HG02623 (cell line): ENCODE results near the gene PDPK1.

Experiments used
- ATAC-seq: cut with Tn5 transposase; IDR thresholded peaks from one replicate; pipeline ENCODE4 v1.9.1; 2021; ENCODE audit warnings: moderate library complexity; ENCODE audit not compliant: unreplicated experiment

The PDPK1 gene

DNA sequence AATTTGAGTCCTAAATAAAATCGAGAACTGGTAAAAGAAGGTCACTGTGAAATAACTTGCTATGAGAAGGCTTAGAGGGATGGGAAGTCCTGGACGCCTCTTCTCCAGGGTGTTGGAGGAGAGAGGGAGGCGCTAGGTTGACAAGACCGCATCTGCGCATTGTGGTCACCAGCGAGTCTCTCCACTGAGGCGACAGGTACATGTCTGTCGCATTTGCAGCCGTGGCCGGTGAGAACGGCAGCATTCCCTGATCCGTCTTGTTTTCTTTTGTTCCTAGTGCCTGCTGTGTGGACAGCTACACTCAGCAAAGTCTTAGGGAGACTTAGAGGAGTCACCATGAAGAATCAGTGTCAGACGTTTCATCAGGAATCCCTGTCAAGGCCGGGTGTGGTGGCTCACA, 32.1 kb upstream of the PDPK1 start:
- no peak for ATAC-seq

DNA sequence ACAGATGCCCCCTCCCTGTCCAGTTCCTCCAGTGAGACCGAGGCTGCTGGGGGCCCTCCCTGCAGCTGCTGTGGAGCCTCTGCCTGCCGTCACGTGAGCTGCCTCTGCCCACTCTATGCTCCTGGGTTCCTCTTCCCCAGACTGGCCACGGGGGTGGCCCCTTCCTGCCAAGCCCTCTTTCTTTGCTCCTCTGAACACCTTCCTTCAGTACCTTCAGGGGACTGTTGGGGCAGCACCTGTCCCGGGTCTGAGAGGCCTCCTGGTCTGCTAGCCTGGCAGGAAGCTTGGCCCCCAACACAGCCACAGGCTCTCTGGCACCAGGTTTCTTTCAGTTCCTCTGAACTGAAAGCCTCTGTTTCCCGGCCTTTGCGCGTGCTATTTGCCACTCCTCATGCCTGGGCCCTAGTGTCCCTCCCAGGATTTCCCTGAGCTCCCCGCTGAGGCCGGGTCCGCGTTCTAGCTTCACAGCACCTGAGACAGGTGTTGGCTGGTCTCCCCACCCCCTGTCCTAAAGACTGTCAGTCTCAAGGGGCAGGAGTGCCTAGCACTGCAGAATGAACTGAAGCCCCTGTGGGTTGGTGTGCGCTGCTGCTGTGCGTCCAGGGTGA, 30.7 kb upstream of the PDPK1 start:
- no peak for ATAC-seq

DNA sequence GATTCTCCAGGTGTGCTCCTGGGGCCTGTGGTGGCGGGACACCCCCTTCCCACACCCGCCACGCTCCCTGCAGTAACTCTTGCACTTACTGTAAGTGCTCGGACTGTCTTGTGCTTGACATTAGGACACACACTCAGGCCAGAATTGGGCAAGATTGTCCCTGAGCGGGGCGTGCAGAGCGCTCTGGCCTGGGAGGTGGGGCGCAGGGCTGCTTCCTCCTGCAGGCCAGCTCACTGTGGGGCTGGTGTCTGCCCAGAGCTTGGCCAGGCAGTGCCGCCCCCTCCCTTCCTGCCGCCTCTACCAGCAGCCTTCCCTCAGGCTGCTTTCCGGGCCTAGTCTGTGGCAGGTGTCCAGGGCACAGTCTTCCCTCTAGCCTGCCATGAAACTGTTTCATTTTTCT, 30.2 kb upstream of the PDPK1 start:
- no peak for ATAC-seq

DNA sequence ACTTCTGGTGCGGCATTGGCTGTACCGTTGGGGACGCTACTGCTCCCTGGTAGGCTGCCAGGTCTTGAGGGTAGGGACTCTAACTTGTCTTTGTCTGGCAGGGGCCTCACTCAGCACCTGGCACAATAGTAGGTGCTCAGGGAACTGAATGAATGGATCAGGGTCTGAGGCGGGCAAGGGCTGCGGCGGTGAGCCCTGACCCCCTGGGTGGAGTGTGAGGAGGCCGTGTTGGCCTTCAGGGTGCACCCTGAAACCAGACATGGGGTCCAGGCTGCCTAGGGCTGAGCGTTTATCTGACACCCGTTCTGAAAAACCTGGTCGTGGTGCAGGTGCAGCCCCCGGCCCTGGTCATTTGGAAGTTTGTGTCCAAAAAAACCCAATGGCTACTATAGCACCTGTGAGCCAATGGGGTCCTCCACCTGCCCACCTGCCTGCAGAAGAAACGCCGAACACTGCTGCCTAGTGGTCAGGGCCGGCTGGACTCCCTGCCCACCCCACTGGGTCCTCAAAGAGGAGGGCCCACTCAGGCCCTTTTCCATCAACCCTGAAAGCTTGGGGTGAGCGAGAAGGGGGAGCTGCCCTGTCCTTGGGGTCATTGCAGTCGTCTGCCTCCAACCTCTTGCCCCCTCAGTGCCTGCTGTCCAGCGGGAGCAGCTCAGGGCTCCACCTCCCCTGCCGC, 29.0 kb upstream of the PDPK1 start:
- ATAC-seq = no peak

DNA sequence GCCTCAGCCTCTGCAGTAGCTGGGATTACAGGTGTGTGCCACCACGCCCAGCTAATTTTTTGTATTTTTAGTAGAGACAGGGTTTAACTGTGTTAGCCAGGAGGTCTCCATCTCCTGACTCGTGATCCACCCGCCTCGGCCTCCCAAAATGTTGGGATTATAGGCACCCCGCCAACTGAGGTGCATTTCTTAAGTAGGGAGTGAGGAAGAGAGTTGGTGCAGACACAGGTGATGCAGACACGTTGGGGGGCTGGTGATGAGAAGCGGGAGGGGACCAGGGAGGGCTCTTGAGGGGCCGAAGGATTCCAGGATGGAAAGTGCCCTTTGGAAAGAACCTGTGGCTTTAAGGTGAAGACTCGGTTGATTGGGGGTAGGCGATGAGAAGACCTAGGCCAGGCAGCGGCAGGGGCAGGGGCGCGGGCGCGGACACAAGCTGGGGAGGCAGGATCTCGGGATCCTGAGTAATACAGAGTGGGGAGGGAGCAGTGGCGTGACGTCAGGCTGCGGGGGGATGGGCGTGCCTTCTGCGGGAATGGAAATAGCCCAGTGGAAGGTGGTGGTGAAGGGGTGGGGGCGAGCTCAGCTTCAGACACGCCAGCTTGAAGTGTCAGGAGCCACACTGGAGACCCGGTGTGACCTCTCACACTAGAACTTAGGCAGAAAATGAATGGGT, 26.6 kb upstream of the PDPK1 start:
- ATAC-seq = no peak

DNA sequence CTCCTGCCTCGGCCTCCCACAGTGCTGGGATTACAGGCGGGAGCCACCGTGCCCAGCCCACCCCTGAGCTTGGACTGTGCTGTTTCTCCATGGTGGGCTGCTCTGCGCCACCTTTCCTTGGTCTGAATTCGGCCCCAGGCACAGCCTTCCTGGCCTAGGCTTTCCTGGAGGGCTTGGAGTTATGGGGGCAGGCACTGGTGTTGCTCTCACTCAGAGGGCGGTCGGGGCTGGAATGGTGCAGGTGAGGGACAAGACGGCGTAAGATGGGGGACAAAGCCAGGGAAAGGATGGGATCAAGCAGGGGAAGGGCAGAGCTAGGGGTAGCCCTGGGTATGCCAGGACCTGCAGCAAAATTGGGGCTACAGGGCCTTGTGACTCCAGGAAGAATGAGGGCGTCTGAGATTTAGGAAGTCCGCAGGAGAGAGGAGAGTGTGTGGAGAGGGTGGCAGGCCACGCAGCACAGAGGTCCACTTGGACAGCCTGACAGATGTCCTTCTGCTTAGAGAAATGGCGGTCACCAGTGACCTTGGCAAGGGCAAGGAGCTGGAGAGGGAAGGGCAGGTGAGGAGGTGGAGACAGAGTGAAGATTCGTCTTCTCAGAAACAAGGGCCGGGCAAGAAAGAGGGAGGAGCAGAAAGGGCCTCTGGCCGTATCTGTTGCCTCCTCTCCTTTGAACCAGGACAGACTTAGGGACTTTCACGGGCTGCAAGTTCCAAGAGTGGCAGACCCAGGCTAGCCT, 25.7 kb upstream of the PDPK1 start:
- no peak for ATAC-seq

DNA sequence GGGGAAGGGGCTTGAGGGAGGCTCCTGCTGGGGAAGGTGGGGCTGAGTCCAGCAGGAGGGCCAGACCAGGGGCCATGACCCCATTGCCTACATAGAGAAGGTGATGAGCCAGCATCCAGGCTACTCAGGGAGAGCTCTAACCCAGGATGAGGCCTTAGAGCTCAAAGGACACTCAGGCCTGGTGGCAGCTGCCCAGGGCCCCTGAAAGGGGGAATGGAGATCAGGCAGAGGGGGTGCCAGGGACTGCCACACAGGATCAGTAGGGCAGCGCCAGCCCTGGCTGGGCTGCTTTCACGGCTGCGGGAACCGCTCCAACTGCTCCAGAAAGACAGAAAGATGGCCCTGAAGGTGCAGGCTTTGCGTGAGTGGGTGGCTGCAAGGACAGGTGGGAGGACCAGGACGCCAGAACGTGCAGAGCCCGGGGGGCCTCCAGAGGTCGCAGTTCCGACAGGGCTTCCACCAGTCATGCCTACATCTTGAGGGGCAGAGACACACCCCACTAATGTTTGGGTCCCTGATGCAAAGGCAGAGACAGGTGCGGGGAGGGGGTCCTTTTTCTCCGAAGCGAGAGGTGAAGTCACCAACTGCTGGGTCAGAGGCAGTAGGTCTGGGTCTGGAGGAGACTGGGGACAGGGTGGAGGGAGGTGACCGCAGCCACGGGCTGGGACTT, 25.0 kb upstream of the PDPK1 start:
- ATAC-seq = no peak

DNA sequence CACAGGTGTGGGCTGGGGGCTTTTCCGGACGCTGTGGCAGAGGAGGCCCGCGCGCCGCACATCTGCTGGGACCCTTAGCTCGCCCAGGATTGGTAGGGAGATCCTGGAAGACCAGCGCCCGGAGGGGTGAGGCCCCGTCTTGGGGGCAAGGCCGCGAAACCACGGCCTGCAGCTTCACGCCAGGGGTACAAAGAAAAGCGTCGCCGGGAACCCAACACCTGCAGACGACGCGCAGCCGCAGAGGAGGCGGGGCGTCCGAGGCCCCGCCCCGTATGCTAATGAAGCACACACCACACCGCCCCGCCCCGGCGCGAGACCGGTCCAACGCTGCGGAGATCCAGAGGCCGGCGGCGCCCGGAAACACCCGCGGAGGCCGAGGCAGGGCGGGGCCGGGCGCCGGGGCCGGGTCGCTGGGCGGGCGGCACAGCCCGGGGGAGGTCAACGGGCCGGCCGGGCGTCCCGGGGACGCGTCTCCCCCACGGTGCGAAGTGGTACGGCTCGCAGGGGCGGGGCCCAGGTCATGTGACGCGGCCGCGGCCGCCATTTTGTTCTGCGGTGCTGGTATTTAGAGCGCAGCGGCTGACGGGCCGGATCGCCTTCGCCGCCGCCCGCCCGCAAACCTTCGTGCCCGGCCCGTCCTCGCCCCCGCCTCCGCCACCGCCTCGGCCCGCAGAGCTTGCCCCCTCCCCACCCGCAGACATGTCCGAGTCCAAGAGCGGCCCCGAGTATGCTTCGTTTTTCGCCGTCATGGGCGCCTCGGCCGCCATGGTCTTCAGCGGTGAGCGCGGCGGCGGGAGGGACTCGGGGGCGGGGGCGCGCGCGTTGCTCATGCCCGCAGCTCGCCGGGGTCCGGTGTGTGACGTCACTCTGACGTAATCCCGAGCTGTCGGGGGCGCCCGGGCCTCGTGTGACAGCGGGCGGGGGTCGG, 24.2 kb upstream of the PDPK1 start, which contains the start of gene ATP6V0C:
Gene ATP6V0C (plus strand): TSS at position 548 of the 928 bp plus-strand sequence. CDS start 152 bp downstream, at position 700.
- peak; percentile 65 for ATAC-seq

DNA sequence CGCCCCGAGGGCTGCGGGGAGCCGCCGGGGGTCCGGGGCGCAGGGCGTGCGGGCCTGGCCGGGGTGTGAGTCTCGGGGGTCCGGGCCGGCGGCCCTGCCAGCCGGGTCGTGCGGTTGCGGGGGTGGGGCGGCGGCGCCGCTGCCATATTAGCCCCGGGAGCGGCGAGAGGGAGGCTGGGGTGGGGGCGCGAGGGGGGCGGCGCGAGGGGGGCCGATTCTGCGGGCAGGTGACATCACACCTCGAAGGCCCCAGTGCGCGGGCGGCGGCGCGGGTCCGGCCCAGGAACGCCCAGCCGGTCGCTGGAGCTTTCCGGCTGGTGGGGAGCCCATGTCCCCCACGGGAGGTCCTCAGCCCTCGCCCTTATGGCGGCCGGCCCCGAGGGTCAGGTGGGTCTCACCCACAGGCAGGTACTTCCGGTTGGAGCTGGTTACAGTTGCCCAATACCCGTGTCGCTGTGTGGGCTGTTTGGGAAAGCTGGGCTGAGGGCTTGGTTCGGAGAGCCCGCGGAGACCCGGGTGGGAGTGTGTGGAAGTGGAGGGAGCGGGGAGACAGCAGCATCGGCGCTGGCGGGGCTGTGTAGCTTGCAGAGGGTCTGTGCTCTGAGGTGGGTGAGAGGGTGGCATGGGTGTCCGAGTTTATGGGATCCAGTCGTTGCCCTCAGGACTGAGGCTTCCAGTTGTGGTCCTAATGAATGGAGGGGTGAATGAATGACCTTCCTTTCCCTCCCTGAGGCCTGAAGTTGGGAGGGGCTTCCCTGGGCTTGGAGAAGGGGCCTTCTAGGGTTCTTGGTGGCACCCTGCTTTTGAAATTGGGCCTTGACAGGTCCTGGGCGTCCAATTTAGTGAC, 23.3 kb upstream of the PDPK1 start:
- no peak for ATAC-seq

DNA sequence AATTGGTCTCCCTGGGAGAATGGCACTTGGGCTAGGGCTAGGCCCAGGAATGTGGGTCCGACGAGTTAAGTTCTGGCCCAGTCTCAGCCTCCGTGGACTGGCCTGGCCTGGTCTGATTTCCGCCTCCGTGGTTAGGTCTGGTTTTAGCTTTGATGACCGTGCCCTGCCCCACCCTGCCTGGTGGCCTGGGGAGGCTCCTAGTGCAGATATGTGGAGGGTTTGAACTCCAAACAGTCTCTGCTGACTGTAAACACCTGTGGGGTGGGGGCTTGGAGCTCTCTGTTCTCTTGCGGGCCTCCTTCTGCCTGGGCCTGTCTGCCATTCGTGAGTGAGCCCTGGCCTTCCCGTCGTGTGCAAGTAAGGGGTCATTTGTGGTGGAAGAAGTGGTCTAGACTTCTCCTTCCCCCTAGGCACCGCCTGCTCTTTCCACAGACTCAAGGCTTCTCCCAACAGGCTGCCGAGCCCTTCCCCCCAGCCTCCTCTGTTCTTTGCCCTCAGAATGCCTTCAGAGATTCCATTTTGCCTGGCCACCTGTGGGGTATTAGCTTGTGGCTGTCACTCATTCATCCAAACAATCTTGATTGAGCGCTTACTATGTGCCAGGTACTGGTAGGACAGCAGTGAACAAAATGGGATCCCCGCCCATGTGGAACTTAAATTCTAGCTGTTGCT, 22.5 kb upstream of the PDPK1 start:
- ATAC-seq = no peak

DNA sequence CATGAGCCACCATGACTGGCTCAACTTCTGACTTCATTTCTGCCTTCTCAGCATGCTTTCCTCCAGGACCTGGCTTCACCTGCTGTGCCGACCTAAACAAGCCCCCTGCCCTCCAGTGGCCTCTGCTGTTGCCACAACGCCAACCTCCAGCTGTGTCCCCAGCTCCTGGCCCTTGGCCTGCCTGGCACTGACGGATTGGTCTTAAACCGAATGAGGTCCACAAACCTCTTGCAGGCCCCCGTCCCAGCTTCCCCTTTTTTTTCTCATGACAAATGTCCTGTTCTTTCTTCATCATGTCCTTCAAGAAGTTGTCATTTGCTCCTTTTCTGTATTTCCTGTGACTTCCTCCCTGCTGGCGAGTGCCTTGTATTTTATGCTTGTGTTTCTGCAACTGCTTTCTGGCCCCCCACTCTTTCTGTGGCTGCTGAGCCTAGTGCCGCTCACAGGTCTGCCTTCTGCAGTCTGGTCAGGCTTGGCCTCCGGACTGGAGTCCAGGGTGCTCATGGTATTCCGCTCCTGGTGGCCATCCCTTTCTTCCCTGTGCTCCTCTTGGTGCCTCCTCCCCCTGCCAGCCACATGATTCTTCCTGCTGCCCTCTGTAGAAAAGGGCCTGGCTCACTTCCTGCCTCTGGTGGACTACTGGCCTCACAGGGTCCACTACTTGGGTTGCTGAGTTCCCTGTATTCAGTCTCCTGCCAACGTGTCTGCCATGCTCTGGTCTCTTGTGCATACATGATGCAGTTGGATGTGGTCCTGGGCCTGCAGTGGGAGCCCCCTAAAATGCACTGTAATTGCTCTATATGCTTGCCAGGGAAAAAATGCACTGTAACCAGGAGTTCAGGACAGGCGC, 21.2 kb upstream of the PDPK1 start:
- no peak for ATAC-seq

DNA sequence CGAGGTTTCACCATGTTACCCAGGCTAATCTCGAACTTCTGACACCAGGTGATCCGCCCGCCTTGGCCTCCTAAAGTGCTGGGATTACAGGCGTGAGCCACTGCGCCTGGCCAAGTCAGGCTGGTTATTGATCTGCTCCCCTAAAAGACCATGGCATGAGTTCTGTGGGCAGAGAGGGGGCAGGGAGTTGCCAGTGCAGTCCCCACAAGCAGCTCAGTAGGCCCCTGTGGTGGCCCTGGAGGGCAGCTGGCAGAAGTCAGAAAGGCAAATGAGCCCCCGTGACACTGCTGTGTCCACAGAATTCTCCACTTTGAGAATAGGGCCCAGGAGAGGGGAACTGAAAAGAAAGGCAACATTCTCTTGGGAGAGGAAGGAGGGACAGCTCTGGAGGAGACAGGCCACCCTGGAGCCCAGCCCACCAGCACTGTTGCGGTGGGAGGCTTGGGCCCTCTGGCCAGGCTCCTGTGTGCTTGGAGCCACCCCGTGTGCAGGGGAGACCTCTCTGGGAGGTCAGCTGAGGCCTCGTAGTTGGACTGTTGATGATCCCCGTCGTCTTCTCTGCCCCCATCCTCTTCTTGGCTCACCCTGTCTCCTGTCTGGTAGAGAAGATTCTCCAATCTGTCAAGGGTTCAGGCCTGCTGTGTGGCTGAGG, 19.7 kb upstream of the PDPK1 start:
- ATAC-seq = no peak

DNA sequence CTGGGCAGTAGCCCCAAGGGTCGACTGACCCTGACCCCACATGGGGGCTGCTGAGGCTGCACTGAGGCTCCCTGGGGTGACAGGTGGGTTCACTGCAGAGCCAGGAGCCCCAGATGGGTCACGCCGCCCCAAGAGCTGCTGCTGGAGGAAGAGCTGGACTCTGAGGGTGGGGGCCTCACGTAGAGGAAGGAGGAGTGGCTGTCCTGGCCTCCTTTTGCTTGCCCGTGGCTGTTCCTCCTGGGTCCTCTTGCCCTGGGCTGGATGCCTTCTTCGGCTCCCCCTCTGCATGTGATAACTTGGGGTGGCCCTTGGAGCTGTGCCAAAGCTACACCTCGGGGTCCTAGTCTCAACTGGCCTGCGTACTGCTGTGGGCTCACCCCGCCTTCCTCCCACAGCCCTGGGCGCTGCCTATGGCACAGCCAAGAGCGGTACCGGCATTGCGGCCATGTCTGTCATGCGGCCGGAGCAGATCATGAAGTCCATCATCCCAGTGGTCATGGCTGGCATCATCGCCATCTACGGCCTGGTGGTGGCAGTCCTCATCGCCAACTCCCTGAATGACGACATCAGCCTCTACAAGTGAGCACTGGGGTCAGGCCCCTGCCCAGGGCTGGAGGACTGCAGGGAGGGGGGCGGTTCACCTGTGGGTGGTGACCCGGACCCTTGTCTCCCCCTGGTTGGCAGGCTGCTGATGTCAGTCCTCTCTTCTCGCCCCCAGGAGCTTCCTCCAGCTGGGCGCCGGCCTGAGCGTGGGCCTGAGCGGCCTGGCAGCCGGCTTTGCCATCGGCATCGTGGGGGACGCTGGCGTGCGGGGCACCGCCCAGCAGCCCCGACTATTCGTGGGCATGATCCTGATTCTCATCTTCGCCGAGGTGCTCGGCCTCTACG, 18.8 kb upstream of the PDPK1 start:
- no peak for ATAC-seq

DNA sequence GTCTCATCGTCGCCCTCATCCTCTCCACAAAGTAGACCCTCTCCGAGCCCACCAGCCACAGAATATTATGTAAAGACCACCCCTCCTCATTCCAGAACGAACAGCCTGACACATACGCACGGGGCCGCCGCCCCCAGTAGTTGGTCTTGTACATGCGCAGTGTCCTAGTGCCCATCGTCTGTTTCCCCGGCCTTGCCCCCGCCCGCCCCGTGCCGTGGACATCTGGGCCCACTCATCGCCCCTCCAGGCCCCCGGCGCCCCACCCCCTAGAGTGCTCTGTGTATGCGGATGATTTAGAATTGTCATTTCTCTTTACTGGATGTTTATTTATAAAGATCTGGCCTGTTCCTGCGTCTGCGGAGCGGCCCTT, 18.1 kb upstream of the PDPK1 start:
- ATAC-seq = no peak

DNA sequence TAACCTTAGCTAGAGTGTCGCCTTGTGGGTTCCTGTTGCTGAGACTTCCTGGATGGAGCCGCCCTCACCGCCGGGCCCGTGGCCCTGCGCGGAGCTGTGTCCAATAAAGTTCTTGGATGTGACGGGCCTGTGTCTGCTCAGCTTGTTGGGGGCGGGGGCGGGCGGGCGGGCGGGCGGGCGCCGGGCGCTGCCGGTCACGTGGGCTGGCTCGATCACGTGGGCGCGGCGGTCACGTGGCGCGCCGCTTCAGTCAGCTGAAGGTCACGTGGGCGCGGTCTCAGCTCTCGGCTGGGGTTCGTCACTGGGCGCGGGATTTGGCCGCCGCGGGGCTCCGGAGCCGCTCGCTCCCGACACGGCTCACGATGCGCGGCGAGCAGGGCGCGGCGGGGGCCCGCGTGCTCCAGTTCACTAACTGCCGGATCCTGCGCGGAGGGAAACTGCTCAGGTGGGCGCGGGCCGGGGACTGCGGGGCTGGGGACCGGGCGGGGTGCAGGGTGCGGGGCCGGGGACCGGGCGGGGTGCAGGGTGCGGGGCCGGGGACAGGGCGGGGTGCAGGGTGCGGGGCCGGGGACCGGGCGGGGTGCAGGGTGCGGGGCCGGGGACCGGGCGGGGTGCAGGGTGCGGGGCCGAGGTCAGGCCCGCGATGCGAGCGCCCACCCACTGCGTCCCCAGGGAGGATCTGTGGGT, 17.6 kb upstream of the PDPK1 start, which contains the start of gene AMDHD2:
Gene AMDHD2 (plus strand): TSS at position 275 of the 687 bp plus-strand sequence. CDS start 88 bp downstream, at position 363.
- peak; percentile 45 for ATAC-seq
